HG03095 (cell line): ENCODE measurements around the gene LRRC3.

Source experiments
- ATAC-seq: cut with Tn5 transposase; IDR thresholded peaks from one replicate; pipeline ENCODE4 v1.9.1; 2021; ENCODE audit warnings: moderate library complexity; ENCODE audit not compliant: unreplicated experiment

Gene LRRC3

GRCh38 chr21:44438531-44439210 is 16.6 kb upstream of the LRRC3 start:
- ATAC-seq = no peak

GRCh38 chr21:44439211-44439600 is 16.1 kb upstream of the LRRC3 start:
- ATAC-seq = no peak

- no peak for ATAC-seq
Observed at GRCh38 chr21:44440241-44441040, 14.9 kb upstream of the LRRC3 start.

GRCh38 chr21:44441041-44441400 is 14.3 kb upstream of the LRRC3 start:
- ATAC-seq = no peak

GRCh38 chr21:44441581-44442265 is 13.6 kb upstream of the LRRC3 start:
- no peak for ATAC-seq

- ATAC-seq = no peak
Observed at GRCh38 chr21:44442266-44443125, 12.8 kb upstream of the LRRC3 start.

GRCh38 chr21:44443291-44443890 is 11.9 kb upstream of the LRRC3 start:
- no peak for ATAC-seq

- ATAC-seq = no peak
Observed at GRCh38 chr21:44443891-44444285, 11.4 kb upstream of the LRRC3 start.

GRCh38 chr21:44444286-44444931 is 10.9 kb upstream of the LRRC3 start:
- ATAC-seq = no peak

- no peak for ATAC-seq
Observed at GRCh38 chr21:44445145-44445812, 10.0 kb upstream of the LRRC3 start.

- ATAC-seq = no peak
Observed at GRCh38 chr21:44448651-44449131, 6.6 kb upstream of the LRRC3 start.

- ATAC-seq = no peak
Observed at GRCh38 chr21:44449473-44450363, 5.6 kb upstream of the LRRC3 start.

GRCh38 chr21:44450402-44450801 is 4.9 kb upstream of the LRRC3 start:
- no peak for ATAC-seq

GRCh38 chr21:44450999-44451398 is 4.3 kb upstream of the LRRC3 start:
- ATAC-seq = no peak

GRCh38 chr21:44453120-44453519 is 2.2 kb upstream of the LRRC3 start:
- ATAC-seq = no peak

GRCh38 chr21:44454058-44454457 is 1.3 kb upstream of the LRRC3 start:
- ATAC-seq = no peak

GRCh38 chr21:44455524-44456213 is 359 bp downstream of the LRRC3 start:
- ATAC-seq = no peak
